IPS-20b (cell line): ENCODE measurements around the gene ANO2.
"Not testable (repeated sequence)": the region's sequence is repeated elsewhere in the genome, so short reads cannot be mapped to it uniquely, and the experiment has no call there.

Source experiments
- H3K27ac ChIP-seq: one replicate; pipeline ENCODE4 v1.5.1; 2013; ENCODE audit warnings: low read length
- H3K27me3 ChIP-seq: 2 replicates; pipeline ENCODE4 v1.6.1; 2013; ENCODE audit warnings: mild to moderate bottlenecking, low read length, inconsistent platforms; ENCODE audit not compliant: insufficient read depth
- H3K36me3 ChIP-seq: 2 replicates; pipeline ENCODE4 v1.6.1; 2013; ENCODE audit warnings: low read depth, mild to moderate bottlenecking, inconsistent platforms, low read length, moderate library complexity; ENCODE audit not compliant: insufficient read depth
- H3K4me1 ChIP-seq: 2 replicates; pipeline ENCODE4 v1.6.1; 2013; ENCODE audit warnings: mild to moderate bottlenecking, control low read depth, inconsistent platforms, low read length, moderate library complexity; ENCODE audit not compliant: insufficient read depth
- H3K4me3 ChIP-seq: 2 replicates; pipeline ENCODE4 v1.5.1; 2013; ENCODE audit warnings: mild to moderate bottlenecking, low read length, inconsistent platforms
- H3K9ac ChIP-seq: 2 replicates; pipeline ENCODE4 v1.6.1; 2013; ENCODE audit warnings: low read depth, mild to moderate bottlenecking, inconsistent platforms, low read length, moderate library complexity
- H3K9me3 ChIP-seq: 2 replicates; pipeline ENCODE4 v1.6.1; 2013; ENCODE audit warnings: mild to moderate bottlenecking, low read depth, low read length, inconsistent platforms; ENCODE audit not compliant: insufficient read depth

ANO2 gene

GRCh38 chr12:5900533-5901205, 44.4 kb downstream of the ANO2 start:
- Histone ChIP-seq H3K4me3 (no peak overlapping the region), H3K27ac (no peak overlapping the region), H3K9me3 (no peaks in the 10 kb centered on the region), H3K36me3 (no peaks in the 10 kb centered on the region), H3K9ac (no peak overlapping the region), H3K4me1 (no peaks in the 10 kb centered on the region), H3K27me3 (no peaks in the 10 kb centered on the region)

- H3K27me3 ChIP-seq, result no peaks in the 10 kb centered on the region
- H3K27ac ChIP-seq, result no peak overlapping the region
- no peaks in the 10 kb centered on the region for H3K4me1 ChIP-seq
- no peak overlapping the region for H3K4me3 ChIP-seq
- no peaks in the 10 kb centered on the region for H3K9me3 ChIP-seq
- no peaks in the 10 kb centered on the region for H3K36me3 ChIP-seq
- H3K9ac ChIP-seq, result no peak overlapping the region
These were observed 45.0 kb downstream of the ANO2 start for GRCh38 chr12:5900076-5900475.

GRCh38 chr12:5899675-5900074, 45.4 kb downstream of the ANO2 start:
- Histone ChIP-seq H3K27me3 (no peaks in the 10 kb centered on the region), H3K4me3 (no peak overlapping the region), H3K9ac (no peak overlapping the region), H3K4me1 (no peaks in the 10 kb centered on the region), H3K9me3 (no peaks in the 10 kb centered on the region), H3K27ac (no peak overlapping the region), H3K36me3 (no peaks in the 10 kb centered on the region)

GRCh38 chr12:5898874-5899273, 46.2 kb downstream of the ANO2 start:
- no peak overlapping the region for H3K4me3 ChIP-seq
- H3K36me3 ChIP-seq, result no peaks in the 10 kb centered on the region
- no peaks in the 10 kb centered on the region for H3K27me3 ChIP-seq
- no peak overlapping the region for H3K27ac ChIP-seq
- H3K4me1 ChIP-seq, result no peaks in the 10 kb centered on the region
- no peak overlapping the region for H3K9ac ChIP-seq
- H3K9me3 ChIP-seq, result no peaks in the 10 kb centered on the region

- H3K9ac ChIP-seq, result no peak overlapping the region
- H3K9me3 ChIP-seq, result peaks cover 5% of the 10 kb centered on the region; the same call in 1 of the 2 replicates
- H3K27me3 ChIP-seq, result no peaks in the 10 kb centered on the region
- no peaks in the 10 kb centered on the region for H3K4me1 ChIP-seq
- no peak overlapping the region for H3K4me3 ChIP-seq
- no peaks in the 10 kb centered on the region for H3K36me3 ChIP-seq
- no peak overlapping the region for H3K27ac ChIP-seq
These were observed 55.5 kb downstream of the ANO2 start for GRCh38 chr12:5889381-5890047.

- no peaks in the 10 kb centered on the region for H3K36me3 ChIP-seq
- no peak overlapping the region for H3K4me3 ChIP-seq
- H3K27me3 ChIP-seq, result no peaks in the 10 kb centered on the region
- H3K9ac ChIP-seq, result no peak overlapping the region
- H3K4me1 ChIP-seq, result no peaks in the 10 kb centered on the region
- peaks cover 5% of the 10 kb centered on the region; the same call in 1 of the 2 replicates for H3K9me3 ChIP-seq
- no peak overlapping the region for H3K27ac ChIP-seq
These were observed 56.2 kb downstream of the ANO2 start for GRCh38 chr12:5888816-5889315.

GRCh38 chr12:5887819-5888218, 57.2 kb downstream of the ANO2 start:
- not testable (repeated sequence) for H3K27ac ChIP-seq, H3K4me1 ChIP-seq, H3K27me3 ChIP-seq, H3K9me3 ChIP-seq, H3K4me3 ChIP-seq, H3K9ac ChIP-seq, H3K36me3 ChIP-seq

- Histone ChIP-seq H3K9ac (no peak overlapping the region), H3K27me3 (no peaks in the 10 kb centered on the region; the same call in 1 of the 2 replicates), H3K27ac (no peak overlapping the region), H3K36me3 (no peaks in the 10 kb centered on the region), H3K4me3 (no peak overlapping the region), H3K4me1 (peaks cover 14% of the 10 kb centered on the region), H3K9me3 (peaks cover 5% of the 10 kb centered on the region; the same call in 1 of the 2 replicates)
These were observed 60.2 kb downstream of the ANO2 start for GRCh38 chr12:5884866-5885265.

GRCh38 chr12:5884285-5884684, 60.8 kb downstream of the ANO2 start:
- Histone ChIP-seq H3K4me3 (no peak overlapping the region), H3K4me1 (peaks cover 14% of the 10 kb centered on the region), H3K36me3 (no peaks in the 10 kb centered on the region), H3K9me3 (peaks cover 1% of the 10 kb centered on the region; the same call in 1 of the 2 replicates), H3K9ac (no peak overlapping the region), H3K27ac (no peak overlapping the region), H3K27me3 (no peaks in the 10 kb centered on the region; the same call in 1 of the 2 replicates)

GRCh38 chr12:5882511-5883190, 62.4 kb downstream of the ANO2 start:
- Histone ChIP-seq H3K4me1 (peaks cover 14% of the 10 kb centered on the region), H3K9me3 (no peaks in the 10 kb centered on the region), H3K27ac (no peak overlapping the region), H3K27me3 (no peaks in the 10 kb centered on the region; the same call in 1 of the 2 replicates), H3K36me3 (no peaks in the 10 kb centered on the region), H3K4me3 (0 out of 2 replicates have a peak overlapping the region, but pooled peaks have one; percentile 5), H3K9ac (no peak overlapping the region)

GRCh38 chr12:5881666-5882065, 63.4 kb downstream of the ANO2 start:
- Histone ChIP-seq H3K4me1 (peaks cover 14% of the 10 kb centered on the region), H3K27ac (no peak overlapping the region), H3K9ac (no peak overlapping the region), H3K27me3 (no peaks in the 10 kb centered on the region; the same call in 1 of the 2 replicates), H3K9me3 (no peaks in the 10 kb centered on the region), H3K4me3 (0 out of 2 replicates have a peak overlapping the region, but pooled peaks have one; percentile 5), H3K36me3 (no peaks in the 10 kb centered on the region)
